Measurements from ENCODE around the gene N4BP2L2.

N4BP2L2 gene

DNA sequence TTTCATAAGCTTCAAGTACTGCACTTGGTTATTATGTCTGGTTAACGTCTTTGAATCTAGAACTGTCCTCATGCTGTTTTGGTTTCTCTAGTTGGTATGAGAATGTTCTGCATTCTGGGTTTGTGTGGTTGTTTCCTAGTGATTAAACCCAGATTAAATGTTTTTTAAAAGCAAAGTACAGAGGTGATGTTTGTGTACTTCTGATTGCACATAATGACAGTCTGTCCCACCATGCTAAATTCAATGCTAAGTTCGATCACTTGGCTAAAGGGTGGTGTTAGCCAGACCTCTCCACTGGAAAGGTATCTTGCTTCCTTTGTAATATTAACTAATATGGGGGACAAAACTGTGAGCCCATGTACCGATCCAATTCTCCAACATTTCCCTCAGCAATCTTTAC, 125.3 kb downstream of the N4BP2L2 start:
- H3K4me3 ChIP-seq (ENCODE audit: low read depth in 1 of 2, low read length in 1 of 2) = no peak overlapping the region
- no peaks in the 10 kb centered on the region for H3K9me3 ChIP-seq
- H3K4me1 ChIP-seq (ENCODE audit: control insufficient read depth in 1 of 2, insufficient read depth in 1 of 2, low read depth in 1 of 2, low read length in 1 of 2) = peaks cover 8 to 12% of the 10 kb centered on the region in 2 experiments
- H3K27ac ChIP-seq = no peak overlapping the region
- H3K27me3 ChIP-seq = no peaks in the 10 kb centered on the region
- TF ChIP-seq, protein P1, sequence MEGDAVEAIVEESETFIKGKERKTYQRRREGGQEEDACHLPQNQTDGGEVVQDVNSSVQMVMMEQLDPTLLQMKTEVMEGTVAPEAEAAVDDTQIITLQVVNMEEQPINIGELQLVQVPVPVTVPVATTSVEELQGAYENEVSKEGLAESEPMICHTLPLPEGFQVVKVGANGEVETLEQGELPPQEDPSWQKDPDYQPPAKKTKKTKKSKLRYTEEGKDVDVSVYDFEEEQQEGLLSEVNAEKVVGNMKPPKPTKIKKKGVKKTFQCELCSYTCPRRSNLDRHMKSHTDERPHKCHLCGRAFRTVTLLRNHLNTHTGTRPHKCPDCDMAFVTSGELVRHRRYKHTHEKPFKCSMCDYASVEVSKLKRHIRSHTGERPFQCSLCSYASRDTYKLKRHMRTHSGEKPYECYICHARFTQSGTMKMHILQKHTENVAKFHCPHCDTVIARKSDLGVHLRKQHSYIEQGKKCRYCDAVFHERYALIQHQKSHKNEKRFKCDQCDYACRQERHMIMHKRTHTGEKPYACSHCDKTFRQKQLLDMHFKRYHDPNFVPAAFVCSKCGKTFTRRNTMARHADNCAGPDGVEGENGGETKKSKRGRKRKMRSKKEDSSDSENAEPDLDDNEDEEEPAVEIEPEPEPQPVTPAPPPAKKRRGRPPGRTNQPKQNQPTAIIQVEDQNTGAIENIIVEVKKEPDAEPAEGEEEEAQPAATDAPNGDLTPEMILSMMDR (IDR thresholded peaks at IDR 0.05) = no peak
- no peaks in the 10 kb centered on the region for H3K36me3 ChIP-seq

- peaks cover 3 to 7% of the 10 kb centered on the region in 2 experiments for H3K4me1 ChIP-seq (ENCODE audit: control insufficient read depth in 1 of 2, insufficient read depth in 1 of 2, low read depth in 1 of 2, low read length in 1 of 2)
- no peaks in the 10 kb centered on the region for H3K27me3 ChIP-seq
- no peak overlapping the region for H3K4me3 ChIP-seq (ENCODE audit: low read depth in 1 of 2, low read length in 1 of 2)
- no peaks in the 10 kb centered on the region for H3K9me3 ChIP-seq
- H3K36me3 ChIP-seq = no peaks in the 10 kb centered on the region
- TF ChIP-seq, protein P1 (IDR thresholded peaks at IDR 0.05) = no peak
- no peak overlapping the region for H3K27ac ChIP-seq
Measured at GRCh38 chr13:32409561-32410421, 128.8 kb downstream of the N4BP2L2 start.

DNA sequence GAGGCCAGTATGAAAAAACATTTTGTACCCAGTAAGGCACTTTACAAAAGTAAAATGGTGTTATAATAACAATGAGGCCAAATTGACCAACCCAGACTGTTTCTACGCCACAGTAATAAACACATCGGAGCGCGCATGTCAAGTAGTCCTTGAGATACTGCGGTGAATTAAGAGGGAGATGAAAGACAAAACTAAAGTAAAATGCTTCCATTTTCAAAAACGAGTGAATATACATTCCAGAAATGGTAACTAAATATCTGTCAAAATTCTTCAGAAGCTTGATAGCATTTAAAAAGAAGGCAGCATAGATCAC, 129.6 kb downstream of the N4BP2L2 start:
- Histone ChIP-seq H3K36me3 (no peaks in the 10 kb centered on the region), H3K4me3 (ENCODE audit: low read depth in 1 of 2, low read length in 1 of 2) (no peak overlapping the region), H3K27me3 (no peaks in the 10 kb centered on the region), H3K9me3 (no peaks in the 10 kb centered on the region), H3K4me1 (ENCODE audit: control insufficient read depth in 1 of 2, insufficient read depth in 1 of 2, low read depth in 1 of 2, low read length in 1 of 2) (peaks cover 3 to 7% of the 10 kb centered on the region in 2 experiments), H3K27ac (no peak overlapping the region)
- TF ChIP-seq, protein P1 (IDR thresholded peaks at IDR 0.05) = no peak

DNA sequence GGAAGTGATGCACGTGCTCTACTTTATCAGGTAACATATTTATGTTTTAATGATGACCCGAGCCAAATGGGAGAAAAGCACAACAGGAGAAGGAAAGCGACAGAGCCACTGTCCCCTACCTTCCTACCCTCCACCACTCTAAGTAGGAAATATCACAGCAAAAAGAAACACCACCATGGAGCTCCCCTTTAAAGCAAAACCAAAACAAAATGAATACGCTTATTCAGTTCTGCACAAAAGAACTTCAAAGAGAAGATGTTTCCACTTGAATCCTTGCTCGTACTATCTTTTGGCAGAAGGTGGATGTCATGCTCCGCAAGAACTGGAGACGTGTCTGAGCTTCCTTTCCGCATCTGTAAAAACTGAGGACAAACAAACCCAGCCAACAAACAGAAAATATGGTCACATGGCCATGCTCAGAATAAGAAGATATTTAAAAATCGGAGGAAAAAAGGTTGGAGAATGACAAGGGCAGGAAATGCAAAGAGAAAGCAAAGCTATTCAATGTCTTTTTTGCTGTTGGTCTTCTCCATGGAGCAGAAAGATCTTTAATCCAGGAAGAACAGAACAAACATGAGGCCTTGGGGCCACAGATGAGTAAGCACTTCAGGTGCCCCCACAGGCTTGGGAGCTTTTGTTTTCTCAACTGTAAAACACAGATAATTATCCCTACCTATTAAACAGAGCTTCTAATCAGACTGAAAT, 130.1 kb downstream of the N4BP2L2 start:
- Histone ChIP-seq H3K36me3 (no peaks in the 10 kb centered on the region), H3K27ac (no peak overlapping the region), H3K4me3 (ENCODE audit: low read depth in 1 of 2, low read length in 1 of 2) (no peak overlapping the region), H3K4me1 (ENCODE audit: control insufficient read depth in 1 of 2, insufficient read depth in 1 of 2, low read depth in 1 of 2, low read length in 1 of 2) (peaks cover 3 to 7% of the 10 kb centered on the region in 2 experiments), H3K27me3 (no peaks in the 10 kb centered on the region), H3K9me3 (no peaks in the 10 kb centered on the region)
- TF ChIP-seq, protein P1 (IDR thresholded peaks at IDR 0.05) = no peak

GRCh38 chr13:32407854-32408253, 130.7 kb downstream of the N4BP2L2 start:
- H3K36me3 ChIP-seq = no peaks in the 10 kb centered on the region
- TF ChIP-seq, protein P1 (IDR thresholded peaks at IDR 0.05) = no peak
- H3K27me3 ChIP-seq = no peaks in the 10 kb centered on the region
- H3K4me1 ChIP-seq (ENCODE audit: control insufficient read depth in 1 of 2, insufficient read depth in 1 of 2, low read depth in 1 of 2, low read length in 1 of 2) = peaks cover 3 to 7% of the 10 kb centered on the region in 2 experiments
- H3K4me3 ChIP-seq (ENCODE audit: low read depth in 1 of 2, low read length in 1 of 2) = no peak overlapping the region
- no peak overlapping the region for H3K27ac ChIP-seq
- H3K9me3 ChIP-seq = no peaks in the 10 kb centered on the region

All from neutrophil (primary cell).